ENCODE measurements around the gene SMOC2. TPM values are rescaled to one million over a fixed set of nuclear protein-coding genes. Genes with fewer than 3 reads are reported as not detected.

SMOC2 gene
- total RNA-seq, 1 donor = 0.36 TPM

DNA sequence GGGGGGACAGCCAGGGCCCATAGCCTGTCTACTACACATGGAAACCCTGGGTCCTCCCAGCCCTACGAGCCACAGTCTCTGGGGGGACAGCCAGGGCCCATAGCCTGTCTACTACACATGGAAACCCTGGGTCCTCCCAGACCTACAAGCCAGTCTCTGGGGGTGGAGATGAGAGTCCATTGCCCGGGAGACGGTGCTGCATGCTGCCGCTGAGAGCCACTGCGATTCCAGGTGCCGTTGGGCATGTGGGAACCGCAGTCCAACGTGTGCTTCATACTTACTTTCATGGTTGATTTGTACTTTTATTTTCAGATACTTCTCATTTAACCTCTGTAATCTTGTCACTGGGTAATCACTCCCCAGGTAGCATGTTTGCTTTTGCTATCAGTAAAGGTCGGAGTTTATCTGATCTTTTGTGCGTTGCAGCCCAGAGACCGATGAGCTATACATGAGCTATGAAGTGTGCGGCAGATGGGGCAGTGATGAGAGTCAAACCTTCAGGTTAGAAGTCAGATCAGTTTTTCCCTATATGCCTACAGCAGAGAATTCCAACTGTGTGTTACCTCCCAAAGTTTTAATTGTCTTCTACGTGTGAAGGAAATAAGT lies 58.2 kb downstream of the SMOC2 start:
- H4K20me1 ChIP-seq (ENCODE audit: insufficient read depth, low read length) = no peaks in the 10 kb centered on the region
- no peak overlapping the region for H3K4me3 ChIP-seq (ENCODE audit: insufficient read depth, low read length)
- no peaks in the 10 kb centered on the region for H3K4me1 ChIP-seq (ENCODE audit: insufficient read depth, low read length)
- H3K27me3 ChIP-seq (ENCODE audit: insufficient read depth, low read length) = no peaks in the 10 kb centered on the region
- H3K36me3 ChIP-seq (ENCODE audit: insufficient read depth, low read length) = no peaks in the 10 kb centered on the region
- no peak overlapping the region for H3K27ac ChIP-seq (ENCODE audit: low read depth, low read length)
- no peaks in the 10 kb centered on the region for H3K79me2 ChIP-seq (ENCODE audit: insufficient read depth, low read length)
- DNase-seq (ENCODE audit: insufficient read length, low spot score, missing footprints) = no peak
- no peak overlapping the region for H3K4me2 ChIP-seq (ENCODE audit: insufficient read depth, low read length)
- TF ChIP-seq, protein P1, sequence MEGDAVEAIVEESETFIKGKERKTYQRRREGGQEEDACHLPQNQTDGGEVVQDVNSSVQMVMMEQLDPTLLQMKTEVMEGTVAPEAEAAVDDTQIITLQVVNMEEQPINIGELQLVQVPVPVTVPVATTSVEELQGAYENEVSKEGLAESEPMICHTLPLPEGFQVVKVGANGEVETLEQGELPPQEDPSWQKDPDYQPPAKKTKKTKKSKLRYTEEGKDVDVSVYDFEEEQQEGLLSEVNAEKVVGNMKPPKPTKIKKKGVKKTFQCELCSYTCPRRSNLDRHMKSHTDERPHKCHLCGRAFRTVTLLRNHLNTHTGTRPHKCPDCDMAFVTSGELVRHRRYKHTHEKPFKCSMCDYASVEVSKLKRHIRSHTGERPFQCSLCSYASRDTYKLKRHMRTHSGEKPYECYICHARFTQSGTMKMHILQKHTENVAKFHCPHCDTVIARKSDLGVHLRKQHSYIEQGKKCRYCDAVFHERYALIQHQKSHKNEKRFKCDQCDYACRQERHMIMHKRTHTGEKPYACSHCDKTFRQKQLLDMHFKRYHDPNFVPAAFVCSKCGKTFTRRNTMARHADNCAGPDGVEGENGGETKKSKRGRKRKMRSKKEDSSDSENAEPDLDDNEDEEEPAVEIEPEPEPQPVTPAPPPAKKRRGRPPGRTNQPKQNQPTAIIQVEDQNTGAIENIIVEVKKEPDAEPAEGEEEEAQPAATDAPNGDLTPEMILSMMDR (IDR thresholded peaks at IDR 0.05; ENCODE audit: extremely low read depth, low read depth, low read length) = no peak
- no peak overlapping the region for H2AFZ ChIP-seq (ENCODE audit: low read length)
- H3K9me3 ChIP-seq (ENCODE audit: low read depth, low read length) = no peaks in the 10 kb centered on the region

DNA sequence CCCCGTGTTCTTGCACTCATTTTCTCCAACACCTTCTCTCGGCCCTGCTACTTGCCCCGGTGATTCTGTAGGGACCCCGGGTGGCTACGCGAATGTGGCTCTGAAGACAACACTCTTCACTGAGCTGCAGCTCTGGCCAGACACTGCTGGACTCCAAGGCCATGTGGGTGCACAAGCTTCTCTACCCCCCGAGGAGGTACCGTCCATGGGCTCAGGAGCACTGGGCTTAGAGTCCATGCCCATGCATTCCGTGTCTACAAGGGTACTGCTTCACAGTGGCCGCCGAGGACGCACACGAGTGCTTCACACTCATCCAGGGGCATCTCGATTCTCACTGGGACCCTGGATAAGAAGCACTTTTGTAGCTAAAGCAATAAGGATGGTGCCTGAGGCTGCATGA lies 59.5 kb downstream of the SMOC2 start:
- Histone ChIP-seq H3K4me1 (ENCODE audit: insufficient read depth, low read length) (no peaks in the 10 kb centered on the region), H3K79me2 (ENCODE audit: insufficient read depth, low read length) (no peaks in the 10 kb centered on the region), H3K36me3 (ENCODE audit: insufficient read depth, low read length) (no peaks in the 10 kb centered on the region), H3K27me3 (ENCODE audit: insufficient read depth, low read length) (no peaks in the 10 kb centered on the region), H3K4me3 (ENCODE audit: insufficient read depth, low read length) (no peak overlapping the region), H3K27ac (ENCODE audit: low read depth, low read length) (no peak overlapping the region), H3K9me3 (ENCODE audit: low read depth, low read length) (no peaks in the 10 kb centered on the region), H3K4me2 (ENCODE audit: insufficient read depth, low read length) (no peak overlapping the region), H2AFZ (ENCODE audit: low read length) (no peak overlapping the region), H4K20me1 (ENCODE audit: insufficient read depth, low read length) (no peaks in the 10 kb centered on the region)
- TF ChIP-seq, protein P1 (IDR thresholded peaks at IDR 0.05; ENCODE audit: extremely low read depth, low read depth, low read length) = no peak
- no peak for DNase-seq (ENCODE audit: insufficient read length, low spot score, missing footprints)

DNA sequence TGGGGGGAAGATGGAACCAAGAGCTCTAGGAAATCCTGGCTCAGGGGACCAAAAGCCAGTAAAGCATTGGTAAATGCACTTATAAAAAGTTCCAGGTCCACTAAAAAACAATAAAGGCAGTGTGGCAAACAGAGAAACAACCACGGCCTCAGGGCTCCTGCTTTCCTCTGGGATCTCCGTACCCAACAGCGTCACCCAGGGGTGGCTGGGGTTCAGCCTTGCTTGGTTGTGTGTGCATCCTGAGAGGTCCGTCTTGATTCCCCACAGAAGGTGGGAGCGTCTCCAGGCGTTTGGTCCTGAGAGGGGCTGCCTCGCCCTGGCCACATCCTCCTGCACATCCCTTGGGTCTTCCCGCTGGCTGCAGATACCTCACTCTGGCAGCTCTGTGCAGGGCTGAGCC lies 60.6 kb downstream of the SMOC2 start:
- TF ChIP-seq, protein P1 (IDR thresholded peaks at IDR 0.05; ENCODE audit: extremely low read depth, low read depth, low read length) = no peak
- no peak for DNase-seq (ENCODE audit: insufficient read length, low spot score, missing footprints)
- Histone ChIP-seq H3K4me3 (ENCODE audit: insufficient read depth, low read length) (no peak overlapping the region), H3K4me2 (ENCODE audit: insufficient read depth, low read length) (no peak overlapping the region), H4K20me1 (ENCODE audit: insufficient read depth, low read length) (no peaks in the 10 kb centered on the region), H2AFZ (ENCODE audit: low read length) (no peak overlapping the region), H3K79me2 (ENCODE audit: insufficient read depth, low read length) (no peaks in the 10 kb centered on the region), H3K27ac (ENCODE audit: low read depth, low read length) (no peak overlapping the region), H3K4me1 (ENCODE audit: insufficient read depth, low read length) (no peaks in the 10 kb centered on the region), H3K36me3 (ENCODE audit: insufficient read depth, low read length) (no peaks in the 10 kb centered on the region), H3K27me3 (ENCODE audit: insufficient read depth, low read length) (no peaks in the 10 kb centered on the region), H3K9me3 (ENCODE audit: low read depth, low read length) (no peaks in the 10 kb centered on the region)

DNA sequence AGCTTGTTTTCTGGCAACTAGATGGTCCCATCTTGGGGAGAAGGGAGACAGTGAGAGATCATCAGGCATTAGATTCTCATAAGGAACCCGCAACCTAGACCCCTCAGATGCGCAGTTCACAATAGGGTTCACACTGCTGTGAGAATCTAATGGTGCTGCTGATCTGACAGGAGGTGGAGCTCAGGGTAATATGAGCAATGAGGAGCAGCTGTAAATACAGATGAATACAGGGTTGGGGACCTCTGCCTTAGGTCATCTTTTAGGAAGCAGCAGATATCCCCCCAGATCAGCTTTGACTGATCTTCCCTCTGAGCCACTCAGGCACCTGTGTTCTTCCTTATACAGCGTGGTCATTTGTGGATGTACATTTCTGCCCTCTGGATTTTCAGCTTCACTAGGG lies 63.4 kb downstream of the SMOC2 start:
- Histone ChIP-seq H4K20me1 (ENCODE audit: insufficient read depth, low read length) (no peaks in the 10 kb centered on the region), H3K9me3 (ENCODE audit: low read depth, low read length) (no peaks in the 10 kb centered on the region), H3K4me1 (ENCODE audit: insufficient read depth, low read length) (no peaks in the 10 kb centered on the region), H2AFZ (ENCODE audit: low read length) (no peak overlapping the region), H3K27me3 (ENCODE audit: insufficient read depth, low read length) (no peaks in the 10 kb centered on the region), H3K4me3 (ENCODE audit: insufficient read depth, low read length) (no peak overlapping the region), H3K36me3 (ENCODE audit: insufficient read depth, low read length) (no peaks in the 10 kb centered on the region), H3K27ac (ENCODE audit: low read depth, low read length) (no peak overlapping the region), H3K4me2 (ENCODE audit: insufficient read depth, low read length) (no peak overlapping the region), H3K79me2 (ENCODE audit: insufficient read depth, low read length) (no peaks in the 10 kb centered on the region)
- TF ChIP-seq, protein P1 (IDR thresholded peaks at IDR 0.05; ENCODE audit: extremely low read depth, low read depth, low read length) = no peak
- DNase-seq (ENCODE audit: insufficient read length, low spot score, missing footprints) = no peak
